ENCODE data around the gene PLCB1.

Gene PLCB1

DNA sequence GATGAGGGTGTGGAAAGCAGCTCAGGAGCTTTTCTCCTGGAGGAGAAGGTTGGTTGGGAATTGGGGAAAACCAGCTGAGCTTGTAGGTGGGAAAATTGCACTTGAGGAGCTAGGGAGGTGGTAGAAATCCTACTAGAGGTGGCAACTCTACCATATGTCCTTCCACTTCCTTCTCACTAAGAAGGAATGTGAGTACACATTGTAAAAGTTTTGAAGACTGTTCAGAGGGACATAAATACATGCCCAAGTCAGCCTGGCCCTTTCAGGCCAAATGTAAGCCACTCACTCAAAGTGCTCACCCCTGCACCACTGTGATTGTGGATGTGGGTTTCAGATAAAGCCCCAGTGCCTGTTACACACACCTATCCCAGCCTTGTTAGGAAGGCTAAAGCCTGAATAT, 646.3 kb downstream of the PLCB1 start:
- Mint-ChIP-seq H3K4me3 (no peak overlapping the region), H3K36me3 (ENCODE audit: low read depth) (no peaks in the 10 kb centered on the region), H3K27me3 (ENCODE audit: low read depth) (no peaks in the 10 kb centered on the region), H3K4me1 (ENCODE audit: low read depth) (no peaks in the 10 kb centered on the region), H3K27ac (no peak overlapping the region), H3K9me3 (no peaks in the 10 kb centered on the region)

DNA sequence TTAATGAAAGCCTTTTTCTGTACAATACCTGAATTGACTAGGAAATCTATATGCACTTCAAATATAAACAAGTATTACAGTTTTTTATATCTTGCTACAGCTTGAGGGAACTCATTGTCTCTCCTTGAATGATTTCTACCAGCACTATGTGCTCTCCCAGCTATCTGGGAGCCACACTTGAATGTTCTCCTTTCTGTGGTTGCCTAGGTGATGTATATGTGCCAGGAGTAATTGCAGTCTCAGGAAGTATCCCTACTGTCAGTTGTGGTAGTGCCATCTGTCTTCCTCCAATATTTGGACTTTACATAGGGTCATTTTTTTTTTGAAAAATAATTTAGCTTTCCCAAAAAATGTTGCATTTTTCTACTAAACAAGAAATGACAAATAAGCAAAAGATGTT, 648.8 kb downstream of the PLCB1 start:
- Mint-ChIP-seq H3K4me3 (no peak overlapping the region), H3K9me3 (no peaks in the 10 kb centered on the region), H3K4me1 (ENCODE audit: low read depth) (no peaks in the 10 kb centered on the region), H3K27ac (no peak overlapping the region), H3K27me3 (ENCODE audit: low read depth) (no peaks in the 10 kb centered on the region), H3K36me3 (ENCODE audit: low read depth) (no peaks in the 10 kb centered on the region)

DNA sequence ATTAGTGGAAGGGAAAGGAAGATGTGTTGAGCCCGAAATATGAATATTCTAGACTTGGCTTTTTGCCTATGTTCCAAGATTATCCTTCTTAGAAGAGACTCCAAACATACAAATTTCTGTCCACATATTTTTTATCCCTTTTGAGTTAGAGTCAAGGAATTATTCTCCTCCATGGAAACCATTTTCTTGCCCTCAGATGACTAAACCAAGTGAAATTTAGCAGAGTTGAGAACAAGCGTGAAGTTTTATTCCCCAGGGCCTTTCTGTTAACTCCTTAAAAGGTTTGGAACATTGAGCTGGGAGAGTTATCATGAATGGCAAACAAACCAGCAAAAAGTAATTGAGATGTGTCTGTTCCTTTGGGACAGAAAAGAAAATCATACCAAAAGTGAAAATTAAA, 650.7 kb downstream of the PLCB1 start:
- H3K27me3 Mint-ChIP-seq (ENCODE audit: low read depth): no peaks in the 10 kb centered on the region
- H3K27ac Mint-ChIP-seq: no peak overlapping the region
- H3K36me3 Mint-ChIP-seq (ENCODE audit: low read depth): no peaks in the 10 kb centered on the region
- no peaks in the 10 kb centered on the region for H3K9me3 Mint-ChIP-seq
- no peak overlapping the region for H3K4me3 Mint-ChIP-seq
- H3K4me1 Mint-ChIP-seq (ENCODE audit: low read depth): no peaks in the 10 kb centered on the region

DNA sequence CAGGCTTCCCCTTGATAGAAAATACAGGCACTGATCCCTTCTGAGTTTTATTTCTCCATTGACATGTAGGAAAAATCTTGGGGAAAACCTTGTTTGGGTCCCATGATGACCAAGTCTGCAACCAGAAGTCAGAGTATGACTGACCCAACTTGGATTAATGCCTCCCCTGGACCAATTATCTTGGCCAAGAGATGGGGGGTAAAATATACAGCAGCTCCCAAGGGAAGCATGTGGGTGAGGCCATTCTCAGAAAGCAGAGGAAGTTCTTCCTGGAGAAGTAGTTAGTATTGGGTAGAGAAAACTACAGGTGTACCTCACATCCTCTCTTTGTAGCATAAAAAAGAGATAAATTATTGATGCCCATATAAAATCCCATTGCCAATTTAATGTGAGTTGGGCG, 651.7 kb downstream of the PLCB1 start:
- H3K4me1 Mint-ChIP-seq (ENCODE audit: low read depth): no peaks in the 10 kb centered on the region
- H3K36me3 Mint-ChIP-seq (ENCODE audit: low read depth): no peaks in the 10 kb centered on the region
- no peaks in the 10 kb centered on the region for H3K9me3 Mint-ChIP-seq
- no peak overlapping the region for H3K27ac Mint-ChIP-seq
- H3K4me3 Mint-ChIP-seq: no peak overlapping the region
- H3K27me3 Mint-ChIP-seq (ENCODE audit: low read depth): no peaks in the 10 kb centered on the region

DNA sequence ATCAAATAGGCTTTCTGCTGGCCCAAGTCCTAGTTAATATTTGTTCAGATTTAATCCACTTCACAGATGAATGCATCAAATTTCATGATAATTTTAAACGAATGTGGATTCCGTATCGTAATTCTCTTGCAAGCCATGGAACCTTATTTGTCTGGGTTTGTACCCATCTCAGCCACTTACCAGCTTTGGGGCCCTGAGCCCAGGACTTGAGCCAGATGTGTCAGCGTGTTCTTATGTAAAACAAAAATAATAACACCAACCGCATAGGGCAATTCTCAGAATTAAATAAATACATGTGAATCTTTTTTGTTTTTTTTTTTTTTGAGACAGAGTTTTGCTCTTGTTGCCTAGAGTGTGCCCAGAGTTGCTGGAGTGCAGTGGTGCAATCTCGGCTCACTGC, 654.3 kb downstream of the PLCB1 start:
- Mint-ChIP-seq H3K27me3 (ENCODE audit: low read depth) (no peaks in the 10 kb centered on the region), H3K36me3 (ENCODE audit: low read depth) (no peaks in the 10 kb centered on the region), H3K9me3 (no peaks in the 10 kb centered on the region), H3K4me1 (ENCODE audit: low read depth) (no peaks in the 10 kb centered on the region), H3K4me3 (no peak overlapping the region), H3K27ac (no peak overlapping the region)

DNA sequence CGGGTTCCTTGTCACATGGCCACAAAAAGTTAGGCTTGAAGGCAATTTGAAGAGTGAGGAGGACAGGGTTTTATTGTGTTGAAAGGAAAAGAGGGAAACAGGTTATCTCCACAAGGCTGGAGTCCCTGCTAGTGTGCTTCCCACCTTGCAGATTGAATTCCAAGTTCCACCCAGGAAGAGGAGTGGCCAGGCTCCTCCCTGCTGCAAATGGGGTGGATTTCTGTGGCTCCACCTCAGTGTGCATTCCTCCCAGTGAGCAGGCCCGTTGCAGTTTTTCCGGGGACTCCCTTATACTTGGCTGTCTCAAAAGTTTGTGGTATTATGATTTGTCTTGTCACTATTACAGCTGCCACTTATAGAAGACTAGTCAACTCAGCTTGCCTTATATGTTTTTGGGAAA, 655.0 kb downstream of the PLCB1 start:
- Mint-ChIP-seq H3K4me3 (no peak overlapping the region), H3K36me3 (ENCODE audit: low read depth) (no peaks in the 10 kb centered on the region), H3K9me3 (no peaks in the 10 kb centered on the region), H3K27me3 (ENCODE audit: low read depth) (no peaks in the 10 kb centered on the region), H3K4me1 (ENCODE audit: low read depth) (no peaks in the 10 kb centered on the region), H3K27ac (no peak overlapping the region)

DNA sequence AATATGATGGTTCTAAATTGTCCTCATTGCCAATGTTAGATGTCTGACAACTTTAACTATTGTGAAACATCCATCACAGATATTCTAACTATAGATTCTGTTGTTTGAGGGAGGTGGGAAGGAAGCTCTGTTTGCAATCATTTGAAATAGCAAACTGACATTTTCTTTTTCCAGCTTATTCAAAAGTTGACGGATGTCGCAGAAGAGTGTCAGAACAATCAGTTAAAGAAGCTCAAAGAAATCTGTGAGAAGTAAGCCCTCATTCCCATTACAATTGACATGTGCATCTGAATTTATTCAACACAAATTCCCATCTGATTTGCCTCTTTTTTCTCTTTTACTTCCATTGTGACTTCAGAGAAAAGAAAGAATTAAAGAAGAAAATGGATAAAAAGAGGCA, 656.2 kb downstream of the PLCB1 start:
- H3K36me3 Mint-ChIP-seq (ENCODE audit: low read depth): no peaks in the 10 kb centered on the region
- no peak overlapping the region for H3K4me3 Mint-ChIP-seq
- no peak overlapping the region for H3K27ac Mint-ChIP-seq
- H3K4me1 Mint-ChIP-seq (ENCODE audit: low read depth): no peaks in the 10 kb centered on the region
- H3K27me3 Mint-ChIP-seq (ENCODE audit: low read depth): no peaks in the 10 kb centered on the region
- no peaks in the 10 kb centered on the region for H3K9me3 Mint-ChIP-seq

DNA sequence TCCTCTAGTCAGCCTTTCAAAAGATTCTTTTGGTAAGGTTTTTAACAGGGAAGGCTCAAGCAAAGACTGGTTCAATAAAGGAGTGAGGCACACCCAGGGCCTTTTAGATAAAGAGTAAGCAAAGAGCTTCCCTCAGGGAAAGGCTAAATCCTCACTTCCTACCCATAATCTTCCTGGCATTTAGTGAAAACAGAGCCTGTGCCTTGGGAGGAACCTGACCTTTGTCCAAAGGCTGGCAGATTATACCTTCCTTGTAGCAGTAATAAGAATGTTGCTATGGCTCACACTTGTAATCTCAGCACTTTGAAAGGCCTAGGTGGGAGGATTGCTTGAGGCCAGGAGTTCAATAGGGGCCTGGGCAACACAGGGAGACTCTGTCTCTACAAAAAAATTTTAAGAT, 656.8 kb downstream of the PLCB1 start:
- Mint-ChIP-seq H3K36me3 (ENCODE audit: low read depth) (no peaks in the 10 kb centered on the region), H3K27ac (no peak overlapping the region), H3K4me1 (ENCODE audit: low read depth) (no peaks in the 10 kb centered on the region), H3K9me3 (no peaks in the 10 kb centered on the region), H3K27me3 (ENCODE audit: low read depth) (no peaks in the 10 kb centered on the region), H3K4me3 (no peak overlapping the region)

DNA sequence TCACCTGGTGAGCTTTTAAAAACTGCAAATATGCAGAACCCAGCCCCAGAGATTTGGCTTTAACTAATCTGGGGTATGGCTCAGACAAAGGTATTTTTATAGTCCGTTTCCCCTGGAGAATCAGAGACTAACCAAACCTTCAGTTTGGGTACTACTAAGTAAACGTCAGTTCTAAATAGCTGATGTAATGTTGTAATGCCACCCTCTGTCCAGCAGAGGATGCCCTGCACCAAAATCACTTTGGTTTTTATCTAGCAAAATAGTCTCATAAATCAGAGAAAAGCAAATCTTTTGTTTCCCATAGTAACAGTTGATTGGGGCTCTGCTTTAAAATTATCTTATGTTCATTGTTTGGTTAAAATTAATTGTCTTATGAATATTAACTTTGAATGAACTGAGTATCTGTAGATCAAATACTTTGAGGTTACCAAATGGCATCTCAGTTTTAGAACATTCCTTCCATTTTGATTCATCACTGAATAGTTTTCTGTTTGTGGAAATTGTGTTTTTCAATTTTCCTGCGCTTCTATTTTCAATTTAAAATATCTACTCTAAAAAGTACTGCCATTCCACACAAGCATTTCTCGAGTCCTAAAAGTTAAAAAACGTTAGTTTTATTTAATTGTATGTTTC, 658.5 kb downstream of the PLCB1 start:
- Mint-ChIP-seq H3K9me3 (no peaks in the 10 kb centered on the region), H3K27me3 (ENCODE audit: low read depth) (no peaks in the 10 kb centered on the region), H3K4me3 (no peak overlapping the region), H3K36me3 (ENCODE audit: low read depth) (no peaks in the 10 kb centered on the region), H3K4me1 (ENCODE audit: low read depth) (no peaks in the 10 kb centered on the region), H3K27ac (no peak overlapping the region)

DNA sequence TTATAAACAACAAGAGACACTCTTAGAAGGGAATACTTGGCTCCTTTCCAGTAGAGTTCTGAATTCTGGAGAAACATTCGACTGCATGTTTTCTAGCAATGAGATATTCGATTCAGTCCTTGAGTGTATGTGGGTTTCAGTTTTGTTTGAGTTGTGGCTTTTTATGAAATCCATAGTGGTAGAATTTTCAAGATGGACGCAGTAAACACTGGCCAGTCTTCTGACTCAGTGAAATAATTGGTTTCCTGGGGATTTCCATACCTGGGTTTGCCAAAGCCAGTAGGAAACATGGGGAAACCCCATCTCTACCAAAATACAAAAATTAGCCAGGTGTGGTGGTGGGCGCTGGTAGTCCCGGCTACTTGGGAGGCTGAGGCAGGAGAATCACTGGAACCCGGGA, 663.3 kb downstream of the PLCB1 start:
- Mint-ChIP-seq H3K4me3 (no peak overlapping the region), H3K36me3 (ENCODE audit: low read depth) (no peaks in the 10 kb centered on the region), H3K27me3 (ENCODE audit: low read depth) (no peaks in the 10 kb centered on the region), H3K4me1 (ENCODE audit: low read depth) (no peaks in the 10 kb centered on the region), H3K9me3 (no peaks in the 10 kb centered on the region), H3K27ac (no peak overlapping the region)

DNA sequence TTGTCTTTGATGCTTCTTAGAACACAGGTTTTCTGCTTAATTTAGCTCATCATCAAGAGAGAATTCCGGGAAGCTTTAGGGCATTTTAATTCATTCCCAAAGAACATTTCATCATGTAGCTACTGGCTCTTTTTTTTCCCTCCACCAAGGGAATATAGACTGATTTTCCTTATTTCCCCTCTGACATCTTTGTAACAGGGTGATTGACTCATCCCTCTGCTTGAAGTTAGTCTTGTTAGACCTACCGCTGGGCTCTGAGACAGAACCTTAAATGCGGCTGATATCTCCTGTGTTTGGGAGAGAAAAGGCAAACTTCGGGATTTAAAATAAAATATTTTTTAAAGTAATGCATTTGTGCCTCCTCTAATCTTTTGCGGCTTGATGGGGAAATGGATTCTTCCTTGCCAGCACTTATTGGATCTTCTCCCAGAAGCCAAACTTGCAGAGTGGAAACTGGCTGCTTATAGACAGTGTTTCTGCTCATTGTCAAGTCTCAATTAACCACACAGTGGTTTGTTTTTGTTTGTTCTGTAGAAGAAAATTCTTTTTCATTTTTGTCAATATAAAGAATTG, 664.1 kb downstream of the PLCB1 start:
- Mint-ChIP-seq H3K9me3 (no peaks in the 10 kb centered on the region), H3K4me1 (ENCODE audit: low read depth) (no peaks in the 10 kb centered on the region), H3K36me3 (ENCODE audit: low read depth) (no peaks in the 10 kb centered on the region), H3K27ac (no peak overlapping the region), H3K4me3 (no peak overlapping the region), H3K27me3 (ENCODE audit: low read depth) (no peaks in the 10 kb centered on the region)

DNA sequence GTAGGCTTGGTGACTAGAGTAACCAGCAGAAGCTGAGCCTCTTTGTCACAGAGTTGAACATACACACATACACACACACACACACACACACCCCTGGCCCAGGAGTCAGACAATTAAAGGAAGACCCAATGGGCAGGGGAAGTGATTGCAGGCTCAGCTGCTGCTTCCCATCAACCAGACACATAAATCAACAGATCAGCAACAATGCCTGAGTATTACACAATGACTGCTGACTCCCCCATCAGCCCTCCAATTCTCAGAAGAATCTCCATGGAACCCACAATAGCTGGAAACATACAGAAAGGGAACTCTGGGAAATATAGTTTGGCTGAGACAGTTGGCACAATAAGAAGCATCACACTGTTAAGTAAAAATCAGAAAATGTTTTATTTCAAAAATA, 666.4 kb downstream of the PLCB1 start:
- no peaks in the 10 kb centered on the region for H3K36me3 Mint-ChIP-seq (ENCODE audit: low read depth)
- no peak overlapping the region for H3K4me3 Mint-ChIP-seq
- H3K27me3 Mint-ChIP-seq (ENCODE audit: low read depth): no peaks in the 10 kb centered on the region
- H3K4me1 Mint-ChIP-seq (ENCODE audit: low read depth): no peaks in the 10 kb centered on the region
- no peak overlapping the region for H3K27ac Mint-ChIP-seq
- no peaks in the 10 kb centered on the region for H3K9me3 Mint-ChIP-seq

DNA sequence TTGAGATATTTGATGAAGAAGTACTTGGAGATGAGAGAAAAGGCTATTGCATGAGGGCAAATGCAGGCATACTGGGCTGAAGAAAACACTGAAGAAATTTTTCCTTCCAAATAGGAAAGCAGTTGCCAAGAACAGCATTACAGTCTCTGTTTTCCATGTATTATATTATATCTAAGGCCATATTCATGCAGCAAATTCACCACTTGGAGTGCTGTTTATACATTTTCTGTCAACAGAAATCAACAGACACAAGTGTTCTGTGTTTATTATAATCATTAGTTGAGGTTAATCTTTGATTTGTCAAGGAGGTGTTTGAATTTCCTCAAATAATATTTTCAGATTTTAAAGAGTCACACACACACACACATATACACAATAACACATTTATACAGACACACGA, 668.0 kb downstream of the PLCB1 start:
- no peak overlapping the region for H3K27ac Mint-ChIP-seq
- H3K4me1 Mint-ChIP-seq (ENCODE audit: low read depth): no peaks in the 10 kb centered on the region
- H3K4me3 Mint-ChIP-seq: no peak overlapping the region
- H3K36me3 Mint-ChIP-seq (ENCODE audit: low read depth): no peaks in the 10 kb centered on the region
- H3K9me3 Mint-ChIP-seq: no peaks in the 10 kb centered on the region
- H3K27me3 Mint-ChIP-seq (ENCODE audit: low read depth): no peaks in the 10 kb centered on the region

DNA sequence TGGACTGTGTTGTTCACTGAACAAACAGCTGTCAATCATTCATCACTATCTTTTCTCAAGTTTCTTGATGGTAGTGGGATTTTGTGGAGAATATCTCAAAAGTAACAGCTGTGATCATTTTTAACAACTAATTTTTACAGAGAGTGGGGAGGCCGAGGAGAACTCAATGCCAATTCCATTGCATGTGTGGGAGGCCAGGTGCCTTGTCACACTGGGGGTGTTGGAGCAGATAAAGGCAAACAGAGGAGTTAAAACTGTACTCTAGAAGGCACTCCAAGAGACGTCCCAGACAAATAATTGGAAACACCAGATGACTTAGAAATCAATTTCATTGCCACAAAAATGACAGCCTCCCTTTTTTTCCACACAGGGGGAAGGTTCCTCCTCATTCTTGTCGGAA, 669.6 kb downstream of the PLCB1 start:
- Mint-ChIP-seq H3K27me3 (ENCODE audit: low read depth) (no peaks in the 10 kb centered on the region), H3K36me3 (ENCODE audit: low read depth) (no peaks in the 10 kb centered on the region), H3K4me3 (no peak overlapping the region), H3K4me1 (ENCODE audit: low read depth) (peaks cover 2% of the 10 kb centered on the region), H3K9me3 (no peaks in the 10 kb centered on the region), H3K27ac (no peak overlapping the region)

DNA sequence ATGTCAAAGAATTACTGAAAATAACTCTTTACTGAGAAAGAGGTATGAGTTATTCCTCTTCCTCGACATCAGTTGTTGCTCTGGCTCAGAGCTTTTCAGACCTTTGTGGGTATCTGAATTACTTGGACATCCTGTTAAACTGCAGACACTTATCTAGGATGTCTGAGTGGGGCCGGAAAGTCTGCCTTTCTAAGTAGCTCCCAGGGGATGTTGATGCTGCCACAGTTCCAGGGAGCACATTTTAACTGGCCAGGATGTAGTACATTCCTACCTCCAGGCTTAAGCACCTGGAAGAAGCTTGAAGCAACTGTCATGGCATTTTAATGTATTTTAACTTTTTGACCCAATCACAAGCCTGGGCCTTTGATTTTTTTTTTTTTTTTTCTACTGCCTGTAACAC, 671.0 kb downstream of the PLCB1 start:
- Mint-ChIP-seq H3K27ac (no peak overlapping the region), H3K9me3 (no peaks in the 10 kb centered on the region), H3K4me1 (ENCODE audit: low read depth) (peaks cover 2% of the 10 kb centered on the region), H3K36me3 (ENCODE audit: low read depth) (no peaks in the 10 kb centered on the region), H3K4me3 (no peak overlapping the region), H3K27me3 (ENCODE audit: low read depth) (no peaks in the 10 kb centered on the region)

DNA sequence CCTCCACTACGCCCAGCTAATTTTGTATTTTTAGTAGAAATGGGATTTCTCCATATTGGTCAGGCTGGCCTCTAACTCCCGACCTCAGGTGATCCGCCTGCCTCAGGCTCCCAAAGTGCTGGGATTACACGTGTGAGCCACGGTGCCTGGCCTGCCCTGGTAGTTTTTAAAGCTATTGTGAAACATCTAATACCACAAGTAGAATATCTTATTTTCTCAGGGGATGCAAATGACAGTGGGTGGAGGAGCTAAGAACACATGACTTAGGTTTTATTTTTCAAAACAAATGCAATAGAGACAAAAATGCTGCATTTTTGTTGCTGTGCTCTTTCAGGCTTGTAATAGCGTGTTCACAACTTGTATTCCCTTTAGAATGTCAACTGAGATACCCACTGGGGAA, 671.9 kb downstream of the PLCB1 start:
- Mint-ChIP-seq H3K4me3 (no peak overlapping the region), H3K9me3 (no peaks in the 10 kb centered on the region), H3K27me3 (ENCODE audit: low read depth) (no peaks in the 10 kb centered on the region), H3K36me3 (ENCODE audit: low read depth) (no peaks in the 10 kb centered on the region), H3K27ac (no peak overlapping the region), H3K4me1 (ENCODE audit: low read depth) (peaks cover 2% of the 10 kb centered on the region)
